Measurements from ENCODE around the gene PEPD.

The PEPD gene

DNA sequence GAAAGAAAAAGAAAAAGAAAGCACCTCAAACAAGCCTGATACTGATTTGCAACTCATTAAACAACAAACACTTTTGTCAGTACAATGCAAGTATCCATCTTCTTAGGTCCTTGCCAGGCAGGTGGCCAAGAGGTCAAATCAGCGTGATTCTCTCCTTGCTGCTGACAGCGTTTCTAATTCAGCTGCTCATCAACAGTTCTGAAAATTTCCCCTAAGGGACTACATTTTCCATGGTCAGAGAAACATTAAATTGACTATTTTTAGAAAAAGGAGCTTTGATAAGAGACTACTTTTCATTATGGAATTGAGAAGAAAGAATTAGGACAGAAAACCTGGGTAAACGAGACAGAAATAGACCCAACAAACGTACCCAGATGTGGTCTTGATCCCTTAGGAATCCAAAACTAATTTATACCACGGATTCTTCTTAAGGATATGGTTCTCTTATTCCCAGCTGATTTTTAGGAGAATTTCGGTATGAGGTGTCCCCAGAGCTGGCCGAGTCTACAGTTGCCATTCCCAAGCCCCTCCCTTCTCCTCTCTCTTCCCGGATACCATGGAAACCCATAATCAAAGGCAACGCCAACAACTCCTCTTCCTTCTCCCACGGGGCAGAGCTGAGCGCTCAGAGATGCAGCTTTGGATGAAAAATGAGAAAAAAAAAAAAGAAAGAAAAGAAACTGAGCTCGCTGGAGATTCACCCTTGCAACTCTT, 177.6 kb downstream of the PEPD start:
- in situ Hi-C loops (cut with MboI; ENCODE audit: low pct_unique_long_range_greater_than_20kb, low sequenced_read_pairs, unreplicated experiment) = no loop called here
- TF ChIP-seq, protein P1, sequence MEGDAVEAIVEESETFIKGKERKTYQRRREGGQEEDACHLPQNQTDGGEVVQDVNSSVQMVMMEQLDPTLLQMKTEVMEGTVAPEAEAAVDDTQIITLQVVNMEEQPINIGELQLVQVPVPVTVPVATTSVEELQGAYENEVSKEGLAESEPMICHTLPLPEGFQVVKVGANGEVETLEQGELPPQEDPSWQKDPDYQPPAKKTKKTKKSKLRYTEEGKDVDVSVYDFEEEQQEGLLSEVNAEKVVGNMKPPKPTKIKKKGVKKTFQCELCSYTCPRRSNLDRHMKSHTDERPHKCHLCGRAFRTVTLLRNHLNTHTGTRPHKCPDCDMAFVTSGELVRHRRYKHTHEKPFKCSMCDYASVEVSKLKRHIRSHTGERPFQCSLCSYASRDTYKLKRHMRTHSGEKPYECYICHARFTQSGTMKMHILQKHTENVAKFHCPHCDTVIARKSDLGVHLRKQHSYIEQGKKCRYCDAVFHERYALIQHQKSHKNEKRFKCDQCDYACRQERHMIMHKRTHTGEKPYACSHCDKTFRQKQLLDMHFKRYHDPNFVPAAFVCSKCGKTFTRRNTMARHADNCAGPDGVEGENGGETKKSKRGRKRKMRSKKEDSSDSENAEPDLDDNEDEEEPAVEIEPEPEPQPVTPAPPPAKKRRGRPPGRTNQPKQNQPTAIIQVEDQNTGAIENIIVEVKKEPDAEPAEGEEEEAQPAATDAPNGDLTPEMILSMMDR (IDR thresholded peaks at IDR 0.05; ENCODE audit: extremely low read depth, insufficient read depth, missing control alignments) = no peak
- no peak for DNase-seq (ENCODE audit: low spot score)

DNA sequence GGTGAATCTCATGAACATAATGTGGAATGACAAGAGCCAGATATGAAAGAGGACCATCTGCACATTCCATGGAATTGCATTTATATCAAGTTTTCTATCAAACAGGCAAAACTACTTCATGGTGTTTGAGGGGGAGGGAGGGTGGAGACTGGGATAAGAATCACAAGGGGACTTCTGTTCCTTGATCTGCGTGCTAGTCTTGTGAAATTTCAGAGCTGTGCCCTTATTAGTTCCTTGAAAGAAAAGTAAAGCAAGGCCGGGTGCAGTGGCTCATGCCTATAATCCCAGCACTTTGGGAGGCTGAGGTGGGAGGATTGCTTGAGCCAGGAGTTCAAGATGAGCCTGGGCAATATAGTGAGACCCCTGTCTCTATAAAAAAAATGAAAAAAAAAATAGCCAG, 178.3 kb downstream of the PEPD start:
- in situ Hi-C loops (cut with MboI; ENCODE audit: low pct_unique_long_range_greater_than_20kb, low sequenced_read_pairs, unreplicated experiment) = no loop called here
- no peak for DNase-seq (ENCODE audit: low spot score)
- TF ChIP-seq, protein P1 (IDR thresholded peaks at IDR 0.05; ENCODE audit: extremely low read depth, insufficient read depth, missing control alignments) = no peak

DNA sequence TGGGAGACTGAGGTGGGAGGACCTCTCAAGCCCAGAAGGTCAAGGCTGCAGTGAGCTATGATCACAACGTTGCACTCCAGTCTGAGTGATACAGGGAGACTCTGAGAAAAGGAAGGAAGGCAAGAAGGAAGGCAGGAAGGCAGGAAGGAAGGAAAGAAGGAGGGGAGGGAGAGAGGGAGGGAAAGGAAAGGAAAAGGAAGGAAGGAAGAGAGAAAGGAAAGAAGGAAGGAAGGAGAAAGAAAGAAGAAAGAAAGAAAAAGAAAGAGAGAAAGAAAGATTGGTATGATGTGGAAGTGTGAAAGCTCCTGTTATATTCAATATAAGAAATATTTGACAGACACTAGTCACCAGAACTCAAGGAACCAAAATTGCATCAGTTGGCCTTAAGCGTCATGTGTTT, 180.6 kb downstream of the PEPD start:
- no peak for DNase-seq (ENCODE audit: low spot score)
- TF ChIP-seq, protein P1 (IDR thresholded peaks at IDR 0.05; ENCODE audit: extremely low read depth, insufficient read depth, missing control alignments) = no peak
- in situ Hi-C loops (cut with MboI; ENCODE audit: low pct_unique_long_range_greater_than_20kb, low sequenced_read_pairs, unreplicated experiment) = no loop called here

DNA sequence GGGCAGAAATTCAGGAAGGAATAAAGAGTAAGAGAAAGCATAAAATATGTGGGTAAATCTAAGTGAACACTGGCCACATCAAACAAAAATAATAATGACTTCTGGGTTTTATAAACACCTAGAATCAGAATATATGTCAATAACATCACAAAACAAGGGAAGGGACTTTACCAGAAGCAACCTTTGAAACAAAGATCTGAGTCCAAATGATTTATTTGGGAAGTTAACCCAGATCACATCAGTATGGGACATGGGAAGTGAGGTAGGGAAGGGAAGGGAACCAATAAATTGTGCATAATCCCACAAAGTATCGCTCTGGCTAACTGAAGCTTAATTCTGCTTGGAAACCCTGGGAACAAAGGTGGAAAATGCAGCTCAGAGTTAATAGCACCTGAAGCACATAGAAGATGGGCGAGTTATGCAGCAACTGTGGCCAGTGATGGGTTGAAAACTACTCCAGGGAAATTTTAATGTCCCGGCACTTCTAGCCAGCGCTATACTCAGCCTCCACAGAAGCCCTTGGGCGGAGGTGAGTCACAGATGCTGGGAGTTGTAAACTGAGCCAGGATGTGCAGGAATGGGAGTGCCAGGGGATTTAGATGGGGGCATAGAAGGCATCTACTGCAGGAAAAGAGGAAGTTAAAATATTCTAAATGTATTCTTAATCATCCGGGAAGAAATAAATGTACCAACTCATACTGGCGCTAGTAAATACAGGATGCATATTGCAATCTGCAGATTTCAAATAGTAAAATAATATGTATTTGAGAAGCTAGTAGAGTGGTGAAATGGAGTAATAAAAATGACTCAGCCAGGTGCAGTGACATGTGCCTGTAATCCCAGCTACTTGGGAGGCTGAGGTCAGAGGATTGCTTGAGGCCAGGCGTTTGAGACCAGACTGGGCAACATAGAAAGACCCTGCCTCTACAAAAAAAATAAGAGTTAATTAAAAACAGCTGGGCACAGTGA, 182.3 kb downstream of the PEPD start:
- DNase-seq (ENCODE audit: low spot score) = no peak
- TF ChIP-seq, protein P1 (IDR thresholded peaks at IDR 0.05; ENCODE audit: extremely low read depth, insufficient read depth, missing control alignments) = no peak
- in situ Hi-C loops (cut with MboI; ENCODE audit: low pct_unique_long_range_greater_than_20kb, low sequenced_read_pairs, unreplicated experiment) = no loop called here

All from GM13977 (cell line).